GM19452 (cell line): ENCODE measurements around the gene HRH2.

Source experiments
- ATAC-seq: cut with Tn5 transposase; IDR thresholded peaks from one replicate; pipeline ENCODE4 v1.9.1; 2021; ENCODE audit not compliant: unreplicated experiment

HRH2 gene

GRCh38 chr5:175674731-175675346, 17.0 kb downstream of the HRH2 start:
- ATAC-seq, result no peak

GRCh38 chr5:175675873-175676272, 18.0 kb downstream of the HRH2 start:
- ATAC-seq, result no peak

- ATAC-seq, result no peak
These were observed 19.7 kb downstream of the HRH2 start for GRCh38 chr5:175677571-175677970.

GRCh38 chr5:175678074-175678473, 20.2 kb downstream of the HRH2 start:
- ATAC-seq, result no peak

GRCh38 chr5:175679411-175679810, 21.5 kb downstream of the HRH2 start:
- ATAC-seq, result no peak

GRCh38 chr5:175680020-175680419, 22.1 kb downstream of the HRH2 start:
- no peak for ATAC-seq

GRCh38 chr5:175680463-175680862, 22.6 kb downstream of the HRH2 start:
- ATAC-seq, result no peak

GRCh38 chr5:175681045-175681967, 23.4 kb downstream of the HRH2 start:
- no peak for ATAC-seq

GRCh38 chr5:175681968-175682340, 24.1 kb downstream of the HRH2 start:
- no peak for ATAC-seq

- ATAC-seq, result no peak
These were observed 24.8 kb downstream of the HRH2 start for GRCh38 chr5:175682664-175683063.

- no peak for ATAC-seq
These were observed 25.4 kb downstream of the HRH2 start for GRCh38 chr5:175683231-175683630.

GRCh38 chr5:175683921-175684320, 26.1 kb downstream of the HRH2 start:
- no peak for ATAC-seq

GRCh38 chr5:175684931-175685330, 27.1 kb downstream of the HRH2 start:
- ATAC-seq, result no peak

- no peak for ATAC-seq
These were observed 28.0 kb downstream of the HRH2 start for GRCh38 chr5:175685701-175686350.

- ATAC-seq, result no peak
These were observed 28.5 kb downstream of the HRH2 start for GRCh38 chr5:175686396-175686795.

- no peak for ATAC-seq
These were observed 29.0 kb downstream of the HRH2 start for GRCh38 chr5:175686826-175687225.

- ATAC-seq, result no peak
These were observed 29.4 kb downstream of the HRH2 start for GRCh38 chr5:175687231-175687701.

GRCh38 chr5:175688352-175689146, 30.7 kb downstream of the HRH2 start:
- no peak for ATAC-seq

- no peak for ATAC-seq
These were observed 31.5 kb downstream of the HRH2 start for GRCh38 chr5:175689147-175689991.

GRCh38 chr5:175690025-175690424, 32.2 kb downstream of the HRH2 start:
- no peak for ATAC-seq
